Immature natural killer cell (primary cell): ENCODE data around the gene PHF21A. TPM values are rescaled to one million over a fixed set of nuclear protein-coding genes. Genes with fewer than 3 reads are reported as not detected.

Source experiments
- DNase-seq, 3 donors: peaks; one replicate each; pipeline ENCODE4 v3.0.0; 2022; ENCODE audit warnings: mixed read lengths in 1 of 3
- H3K27ac Mint-ChIP-seq, 6 donors: one replicate each; pipeline ENCODE4 v1.8.0; 2020; ENCODE audit warnings: mixed read lengths in 6 of 6, mild to moderate bottlenecking in 5 of 6, inconsistent platforms in 4 of 6, moderate library complexity in 3 of 6
- H3K27me3 Mint-ChIP-seq, 3 donors: one replicate each; pipeline ENCODE4 v1.8.0; 2020 to 2021; ENCODE audit warnings: low read depth in 3 of 3, mild to moderate bottlenecking in 3 of 3, mixed read lengths in 3 of 3, moderate library complexity in 3 of 3, inconsistent platforms in 1 of 3
- H3K36me3 Mint-ChIP-seq, 3 donors: one replicate each; pipeline ENCODE4 v1.8.0; 2020; ENCODE audit warnings: mixed read lengths in 3 of 3, inconsistent platforms in 2 of 3, mild to moderate bottlenecking in 2 of 3
- H3K4me1 Mint-ChIP-seq, 2 donors: one replicate each; pipeline ENCODE4 v1.8.0; 2020; ENCODE audit warnings: inconsistent platforms in 2 of 2, mild to moderate bottlenecking in 2 of 2, mixed read lengths in 2 of 2, moderate library complexity in 1 of 2
- H3K4me3 Mint-ChIP-seq, 5 donors: one replicate each; pipeline ENCODE4 v1.8.0; 2020; ENCODE audit warnings: mild to moderate bottlenecking in 5 of 5, mixed read lengths in 5 of 5, inconsistent platforms in 3 of 5, moderate library complexity in 3 of 5
- H3K9me3 Mint-ChIP-seq, 6 donors: one replicate each; pipeline ENCODE4 v1.8.0; 2020; ENCODE audit warnings: mild to moderate bottlenecking in 6 of 6, mixed read lengths in 6 of 6, inconsistent platforms in 4 of 6, moderate library complexity in 3 of 6
- polyA plus RNA-seq, 3 donors: library from polyadenylated mRNA; unstranded; fragments of 300-500 nt; fragmentation: Illumina TruSeq; gene quantifications; one replicate each; pipeline ENCODE4 v1.2.3, GENCODE V29; 2021

Gene PHF21A
- polyA plus RNA-seq, 3 donors from 2014 or later, result 4.4 to 21.3 (median 5.8) TPM

- H3K4me3 Mint-ChIP-seq, result no peak overlapping the region
- peaks cover 0 to 5% (median 0%) of the 10 kb centered on the region in 3 donors for H3K36me3 Mint-ChIP-seq
- H3K4me1 Mint-ChIP-seq, result peaks cover 0 to 4% of the 10 kb centered on the region in 2 donors
- no peak overlapping the region for H3K27ac Mint-ChIP-seq
- DNase-seq, result no peak
- peaks cover 0 to 2% (median 0%) of the 10 kb centered on the region in 6 donors for H3K9me3 Mint-ChIP-seq
- peaks cover 5 to 15% (median 7%) of the 10 kb centered on the region in 3 donors for H3K27me3 Mint-ChIP-seq
These were observed 225.5 kb downstream of the PHF21A start for GRCh38 chr11:45895553-45896259.

DNA sequence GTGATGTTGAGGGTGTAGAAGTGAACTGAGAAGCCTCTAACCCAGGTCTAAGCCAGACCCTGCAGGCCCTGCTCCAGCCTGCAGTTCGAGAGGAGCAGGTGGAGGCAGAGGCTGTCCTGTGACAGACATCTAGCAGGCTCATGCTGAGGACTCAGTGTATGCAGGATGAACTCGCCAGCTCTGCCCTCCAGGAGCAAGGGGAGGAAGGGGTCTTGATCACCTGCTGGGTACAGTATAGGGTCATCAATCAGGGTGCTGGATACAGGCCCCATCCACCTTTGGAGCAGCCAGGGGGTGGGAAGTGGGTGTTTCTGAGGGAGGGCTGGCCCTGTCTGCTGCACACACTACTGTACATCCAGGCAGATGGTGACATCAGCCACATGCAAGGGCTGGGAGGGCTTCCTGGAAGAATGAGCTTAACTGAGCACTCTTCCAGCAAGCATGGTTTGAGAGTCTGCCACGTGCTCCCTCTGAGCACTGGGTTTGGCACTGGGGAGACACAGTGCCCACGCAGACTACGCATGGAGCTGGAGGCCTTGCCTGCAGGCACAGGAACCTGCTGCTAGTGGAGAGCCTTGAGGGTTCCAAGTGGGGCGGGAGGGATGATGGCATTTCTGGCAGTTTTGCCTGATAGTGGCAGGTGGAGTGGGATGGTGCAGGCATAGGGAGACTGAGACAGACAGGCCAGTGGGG is 226.6 kb downstream of the PHF21A start:
- Mint-ChIP-seq H3K9me3 (peaks cover 0 to 2% (median 0%) of the 10 kb centered on the region in 6 donors), H3K4me3 (no peak overlapping the region), H3K36me3 (peaks cover 0 to 5% (median 0%) of the 10 kb centered on the region in 3 donors), H3K4me1 (peaks cover 0 to 2% of the 10 kb centered on the region in 2 donors), H3K27me3 (peaks cover 5 to 12% (median 6%) of the 10 kb centered on the region in 3 donors), H3K27ac (no peak overlapping the region)
- no peak for DNase-seq

- H3K4me3 Mint-ChIP-seq, result no peak overlapping the region
- H3K9me3 Mint-ChIP-seq, result peaks cover 0 to 2% (median 0%) of the 10 kb centered on the region in 6 donors
- H3K4me1 Mint-ChIP-seq, result no peaks in the 10 kb centered on the region
- no peak for DNase-seq
- H3K36me3 Mint-ChIP-seq, result peaks cover 0 to 5% (median 0%) of the 10 kb centered on the region in 3 donors
- H3K27me3 Mint-ChIP-seq, result peaks cover 5 to 8% (median 8%) of the 10 kb centered on the region in 3 donors
- H3K27ac Mint-ChIP-seq, result no peak overlapping the region
These were observed 228.4 kb downstream of the PHF21A start for GRCh38 chr11:45892856-45893255.

DNA sequence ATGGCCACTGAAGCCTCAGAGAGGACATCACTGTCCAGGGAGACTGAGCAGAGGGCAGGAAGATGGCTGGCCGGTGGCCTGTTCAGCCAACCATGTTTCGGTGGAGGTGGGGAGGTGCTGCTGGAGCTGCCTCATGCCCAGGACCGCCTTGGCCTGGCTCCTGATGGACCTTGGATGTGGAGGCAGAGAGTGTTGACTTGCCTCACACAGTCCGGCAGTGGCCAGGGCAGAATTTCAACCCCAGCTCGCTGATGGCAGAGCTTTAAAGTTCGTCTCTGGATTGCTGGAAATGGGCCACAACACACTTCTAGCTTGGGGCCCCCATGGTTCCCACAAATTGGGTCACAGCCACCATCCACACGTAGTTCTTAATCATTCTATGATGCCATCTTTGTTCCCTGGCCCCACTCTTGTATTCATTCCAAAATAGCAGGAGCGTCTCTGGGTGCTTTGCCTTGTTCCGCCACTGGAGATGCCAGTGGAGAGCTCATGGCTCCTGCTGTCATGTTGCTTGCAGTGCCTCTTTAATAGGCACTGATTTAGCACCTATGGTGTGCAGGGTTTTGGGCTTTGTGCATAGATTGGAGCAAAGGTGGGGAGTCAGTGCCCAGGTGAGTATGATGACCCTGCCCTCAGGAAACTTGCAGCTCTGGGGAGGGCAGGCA is 230.2 kb downstream of the PHF21A start:
- Mint-ChIP-seq H3K9me3 (peaks cover 0 to 2% (median 0%) of the 10 kb centered on the region in 6 donors), H3K4me3 (no peak overlapping the region), H3K27me3 (peaks cover 5 to 6% (median 6%) of the 10 kb centered on the region in 3 donors), H3K27ac (no peak overlapping the region), H3K36me3 (peaks cover 0 to 5% (median 0%) of the 10 kb centered on the region in 3 donors), H3K4me1 (no peaks in the 10 kb centered on the region)
- no peak for DNase-seq

DNA sequence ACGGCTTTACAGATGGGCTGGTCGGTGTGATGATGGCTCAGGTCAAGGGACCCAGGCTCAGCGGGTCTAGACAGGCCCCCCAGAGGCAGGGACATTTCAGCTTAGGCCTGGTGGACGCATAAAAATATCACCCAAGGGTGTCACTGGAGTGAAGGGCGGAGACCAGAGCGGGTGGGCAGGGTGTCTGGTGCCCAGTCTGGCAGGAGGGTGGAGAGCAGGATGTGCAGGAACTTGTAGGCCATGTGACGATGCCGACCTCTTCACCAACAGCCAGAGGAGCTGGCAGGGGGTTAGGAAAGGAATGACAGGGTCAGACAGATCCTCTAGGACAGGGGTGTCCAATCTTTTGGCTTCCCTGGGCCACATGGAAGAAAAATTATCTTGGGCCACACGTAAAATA is 231.3 kb downstream of the PHF21A start:
- no peak for DNase-seq
- H3K4me1 Mint-ChIP-seq, result peaks cover 4 to 5% of the 10 kb centered on the region in 2 donors
- H3K27ac Mint-ChIP-seq, result no peak overlapping the region
- peaks cover 0 to 5% (median 0%) of the 10 kb centered on the region in 3 donors for H3K36me3 Mint-ChIP-seq
- no peak overlapping the region for H3K4me3 Mint-ChIP-seq
- H3K9me3 Mint-ChIP-seq, result peaks cover 0 to 2% (median 0%) of the 10 kb centered on the region in 6 donors
- H3K27me3 Mint-ChIP-seq, result peaks cover 2 to 9% (median 7%) of the 10 kb centered on the region in 3 donors

DNA sequence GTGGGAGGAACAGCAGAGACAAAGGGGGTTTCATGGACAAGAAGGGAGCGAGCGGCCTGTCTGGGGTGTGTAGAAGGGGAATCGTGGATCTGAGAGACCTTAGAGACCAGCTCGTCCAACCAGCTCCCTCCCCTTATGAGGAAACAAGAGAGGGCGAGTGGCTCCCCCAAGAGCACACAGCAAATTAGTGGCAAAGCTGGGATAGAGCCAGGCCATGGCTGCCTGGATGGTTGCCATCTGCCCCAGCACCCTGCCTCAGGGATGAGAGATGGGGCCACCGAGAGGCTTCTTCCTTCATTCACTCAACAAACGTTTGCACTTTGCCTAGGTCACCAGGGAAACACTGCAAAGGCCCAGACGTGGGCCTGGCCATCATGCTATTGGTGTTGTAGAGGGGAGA is 231.7 kb downstream of the PHF21A start:
- Mint-ChIP-seq H3K9me3 (peaks cover 0 to 2% (median 0%) of the 10 kb centered on the region in 6 donors), H3K36me3 (peaks cover 0 to 5% (median 0%) of the 10 kb centered on the region in 3 donors), H3K4me3 (no peak overlapping the region), H3K27me3 (peaks cover 0 to 9% (median 8%) of the 10 kb centered on the region in 3 donors), H3K27ac (no peak overlapping the region), H3K4me1 (peaks cover 7 to 9% of the 10 kb centered on the region in 2 donors)
- no peak for DNase-seq

GRCh38 chr11:45887587-45887986 is 233.7 kb downstream of the PHF21A start:
- Mint-ChIP-seq H3K4me3 (peak overlapping the region in 2 of 5 donors; percentile 15 to 27), H3K4me1 (peaks cover 9 to 13% of the 10 kb centered on the region in 2 donors), H3K27me3 (peaks cover 0 to 12% (median 9%) of the 10 kb centered on the region in 3 donors), H3K36me3 (peaks cover 0 to 5% (median 3%) of the 10 kb centered on the region in 3 donors), H3K27ac (no peak overlapping the region), H3K9me3 (no peaks in the 10 kb centered on the region)
- DNase-seq, result no peak

DNA sequence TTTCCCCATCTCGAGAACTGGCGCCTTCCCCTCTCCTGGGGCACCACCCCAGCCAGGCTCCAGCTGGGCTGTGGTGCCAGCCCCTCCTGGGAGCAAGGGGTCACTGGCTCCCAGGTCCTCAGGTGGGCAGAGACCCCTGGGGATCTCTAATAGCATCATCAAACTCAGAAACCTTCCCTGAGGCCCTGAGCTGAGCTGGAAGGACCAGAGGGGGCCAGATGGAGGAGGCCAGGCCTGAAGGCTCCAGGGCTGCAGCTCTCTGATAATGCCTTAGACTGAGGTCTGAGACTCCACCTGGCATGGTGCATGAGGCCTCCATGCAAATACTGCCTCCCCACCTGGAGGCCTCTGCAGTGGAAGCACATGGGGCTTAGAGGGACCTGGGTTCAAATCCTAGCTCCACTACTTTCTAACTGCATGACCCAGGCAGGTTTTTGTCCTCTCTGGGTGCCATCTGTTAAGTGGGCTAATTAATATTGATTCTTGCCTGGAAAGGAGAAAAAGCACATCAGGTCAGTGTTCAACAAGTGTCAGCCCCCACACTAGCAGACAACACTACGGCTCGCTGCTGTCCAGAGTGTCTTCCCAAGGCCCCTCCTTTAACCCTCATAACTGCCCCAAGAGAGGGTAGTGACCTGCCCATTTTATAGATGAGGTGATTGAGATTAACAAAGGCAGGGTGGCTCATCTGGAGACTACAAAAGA is 234.3 kb downstream of the PHF21A start:
- H3K27ac Mint-ChIP-seq, result no peak overlapping the region
- no peak for DNase-seq
- H3K27me3 Mint-ChIP-seq, result peaks cover 0 to 12% (median 9%) of the 10 kb centered on the region in 3 donors
- peaks cover 9 to 13% of the 10 kb centered on the region in 2 donors for H3K4me1 Mint-ChIP-seq
- peaks cover 5 to 10% (median 8%) of the 10 kb centered on the region in 3 donors for H3K36me3 Mint-ChIP-seq
- H3K9me3 Mint-ChIP-seq, result no peaks in the 10 kb centered on the region
- H3K4me3 Mint-ChIP-seq, result peak overlapping the region; percentile 15 to 48 (median 27)

DNA sequence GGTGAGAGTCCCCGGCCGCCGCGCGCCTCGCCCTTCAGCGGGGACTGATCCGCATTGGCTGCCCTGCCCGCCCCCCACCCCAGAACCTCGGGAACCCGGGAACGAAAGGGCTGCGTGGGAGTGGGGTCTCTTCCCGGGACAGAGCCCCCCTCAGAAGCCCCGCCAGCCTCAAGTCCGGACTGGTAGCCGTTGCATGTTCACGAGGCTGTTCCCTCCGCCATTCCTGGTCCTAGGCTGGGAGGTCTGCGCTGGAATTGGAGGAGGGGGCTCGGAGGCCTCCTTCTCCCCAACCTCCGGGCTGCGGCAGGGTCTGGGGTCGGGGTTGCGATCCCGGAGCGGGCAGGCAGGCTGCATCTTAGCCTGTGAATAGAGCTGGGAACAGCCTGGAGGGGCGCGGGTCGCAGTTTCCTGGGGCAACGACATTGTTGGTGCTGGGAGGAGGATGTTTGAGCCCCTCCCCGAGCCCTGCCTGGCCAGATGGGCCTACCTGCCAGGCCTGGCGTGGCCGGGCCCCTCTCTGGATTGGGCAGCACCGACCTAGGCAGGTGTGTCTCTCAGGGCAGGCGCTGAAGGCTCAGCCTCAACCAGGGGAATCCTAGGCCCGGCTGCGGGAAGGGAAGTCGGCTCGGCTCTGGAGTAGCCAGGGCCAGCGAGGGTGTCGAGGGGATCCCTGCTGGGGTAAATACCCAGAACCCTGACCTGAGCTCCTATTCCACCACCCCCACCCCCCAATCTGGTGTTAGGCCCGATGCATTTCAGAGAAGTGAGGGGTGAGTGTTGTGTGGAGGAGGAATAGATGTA is 235.1 kb downstream of the PHF21A start:
- DNase-seq, result no peak
- H3K4me1 Mint-ChIP-seq, result peaks cover 9 to 13% of the 10 kb centered on the region in 2 donors
- H3K27ac Mint-ChIP-seq, result no peak overlapping the region
- H3K36me3 Mint-ChIP-seq, result peaks cover 6 to 8% (median 8%) of the 10 kb centered on the region in 3 donors
- H3K4me3 Mint-ChIP-seq, result peak overlapping the region in 3 of 5 donors; percentile 15 to 30 (median 26)
- no peaks in the 10 kb centered on the region for H3K9me3 Mint-ChIP-seq
- peaks cover 0 to 12% (median 9%) of the 10 kb centered on the region in 3 donors for H3K27me3 Mint-ChIP-seq

DNA sequence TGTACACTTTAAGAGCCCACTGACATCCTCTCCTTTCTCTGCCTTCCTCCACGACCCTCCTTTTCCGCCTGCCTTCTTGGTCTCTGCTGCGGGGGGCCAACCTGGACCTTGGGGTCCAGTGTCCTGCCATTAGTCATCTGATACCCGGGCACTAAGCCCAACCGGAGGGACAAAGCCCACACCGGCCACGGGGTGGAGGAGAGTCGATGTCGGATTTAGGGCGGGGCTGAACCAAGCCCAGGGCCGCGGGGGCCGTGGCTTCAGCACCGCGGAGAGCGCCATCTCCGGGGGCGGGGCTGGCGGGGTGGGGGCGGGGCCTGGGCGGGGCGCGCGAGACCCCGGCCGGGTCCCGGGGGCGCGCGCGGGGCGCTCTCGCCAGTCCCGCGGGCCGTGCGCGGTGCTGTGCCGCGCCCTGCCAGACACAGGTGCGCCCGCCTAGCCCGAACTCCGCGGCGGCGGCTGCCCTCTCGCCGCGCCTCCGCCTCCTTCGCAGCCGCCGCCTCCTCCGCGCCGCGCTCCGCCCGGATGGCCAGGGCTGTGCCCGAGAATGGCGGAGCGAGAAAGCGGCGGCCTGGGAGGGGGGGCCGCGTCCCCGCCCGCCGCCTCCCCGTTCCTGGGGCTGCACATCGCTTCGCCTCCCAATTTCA is 235.9 kb downstream of the PHF21A start, which contains the start of gene MAPK8IP1:
Gene MAPK8IP1, plus strand, starts transcription at position 378 of the 647 bp plus-strand sequence. Its CDS starts 170 bp downstream, at position 548.
- Mint-ChIP-seq H3K4me1 (peaks cover 9 to 13% of the 10 kb centered on the region in 2 donors), H3K27ac (peak within 1 kb of the TSS in 1 of 6 donors; percentile 57), H3K36me3 (peaks cover 11 to 14% (median 14%) of the 10 kb centered on the region in 3 donors), H3K27me3 (peaks cover 0 to 10% (median 9%) of the 10 kb centered on the region in 3 donors), H3K4me3 (peak within 1 kb of the TSS; percentile 65 to 81 (median 74)), H3K9me3 (no peaks in the 10 kb centered on the region)
- DNase-seq, result peak; percentile 44 to 58 (median 54)

DNA sequence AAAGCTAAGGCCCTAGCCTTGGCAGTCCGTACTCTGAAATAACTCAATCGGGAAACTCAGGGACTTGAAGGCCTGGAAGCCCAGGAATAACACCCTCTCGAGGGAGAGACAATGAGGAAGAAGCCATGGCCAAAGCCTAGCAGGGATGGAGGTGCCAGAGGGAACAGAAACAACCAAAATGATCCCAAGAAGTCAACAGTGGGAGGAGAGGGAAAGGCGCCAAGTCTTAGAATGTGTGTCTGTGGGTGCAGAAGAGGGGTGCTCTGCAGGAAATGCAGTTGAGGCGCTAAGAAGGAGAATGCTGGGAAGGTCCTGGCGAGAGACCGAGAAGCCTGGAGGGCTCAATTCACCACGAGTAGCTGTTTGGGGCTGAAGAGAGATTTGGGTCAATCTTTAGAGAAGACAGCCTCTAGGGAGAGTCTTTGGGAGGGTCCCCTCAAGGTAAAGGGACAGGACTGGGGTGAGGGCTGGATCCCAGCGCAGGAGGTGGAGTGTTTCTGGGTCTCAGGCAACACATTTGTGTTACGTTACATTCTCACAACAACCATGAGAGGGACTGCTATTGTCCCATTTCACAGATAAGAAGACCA is 236.6 kb downstream of the PHF21A start:
- H3K4me1 Mint-ChIP-seq, result peaks cover 9 to 13% of the 10 kb centered on the region in 2 donors
- no peak for DNase-seq
- peaks cover 18 to 21% (median 21%) of the 10 kb centered on the region in 3 donors for H3K36me3 Mint-ChIP-seq
- H3K27ac Mint-ChIP-seq, result peak overlapping the region in 1 of 6 donors; percentile 57
- H3K9me3 Mint-ChIP-seq, result no peaks in the 10 kb centered on the region
- H3K4me3 Mint-ChIP-seq, result peak overlapping the region; percentile 65 to 81 (median 74)
- peaks cover 0 to 10% (median 9%) of the 10 kb centered on the region in 3 donors for H3K27me3 Mint-ChIP-seq
